ENCODE measurements around the gene SCGB1D4.
A peak's percentile ranks its signal among the peaks of the same experiment; 100 is the strongest.
"Not testable (repeated sequence)": the region's sequence is repeated elsewhere in the genome, so short reads cannot be mapped to it uniquely, and the experiment has no call there.

Gene SCGB1D4

DNA sequence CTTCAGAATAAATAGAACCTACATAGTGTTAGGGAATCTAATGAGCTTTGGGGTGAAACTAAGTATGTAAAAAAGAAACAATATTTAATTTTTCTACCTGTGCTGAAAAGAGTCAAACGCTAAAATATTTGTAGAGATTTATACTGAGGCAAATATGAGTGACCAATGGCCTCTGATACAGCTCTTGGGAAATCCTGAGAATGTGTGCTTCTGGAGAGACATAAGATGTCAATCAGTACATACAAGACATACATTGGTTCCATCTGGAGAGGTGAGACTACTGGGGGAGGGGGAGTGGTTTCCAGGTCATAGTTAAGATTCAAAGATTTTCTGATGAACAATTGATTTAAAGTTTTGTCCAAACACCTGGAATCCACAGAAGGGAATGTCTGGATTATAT is 39.3 kb upstream of the SCGB1D4 start:
- H3K27ac ChIP-seq: no peak overlapping the region
- no peaks in the 10 kb centered on the region for H3K27me3 ChIP-seq (replicated peaks)
- no peak overlapping the region for H3K4me3 ChIP-seq (ENCODE audit: low read depth, low read length)
- H3K36me3 ChIP-seq (replicated peaks): no peaks in the 10 kb centered on the region
- in situ Hi-C loops (cut with HindIII; ENCODE audit: low pct_ligation_motif_present, low sequenced_read_pairs): no loop called here
- TF ChIP-seq, protein P1, sequence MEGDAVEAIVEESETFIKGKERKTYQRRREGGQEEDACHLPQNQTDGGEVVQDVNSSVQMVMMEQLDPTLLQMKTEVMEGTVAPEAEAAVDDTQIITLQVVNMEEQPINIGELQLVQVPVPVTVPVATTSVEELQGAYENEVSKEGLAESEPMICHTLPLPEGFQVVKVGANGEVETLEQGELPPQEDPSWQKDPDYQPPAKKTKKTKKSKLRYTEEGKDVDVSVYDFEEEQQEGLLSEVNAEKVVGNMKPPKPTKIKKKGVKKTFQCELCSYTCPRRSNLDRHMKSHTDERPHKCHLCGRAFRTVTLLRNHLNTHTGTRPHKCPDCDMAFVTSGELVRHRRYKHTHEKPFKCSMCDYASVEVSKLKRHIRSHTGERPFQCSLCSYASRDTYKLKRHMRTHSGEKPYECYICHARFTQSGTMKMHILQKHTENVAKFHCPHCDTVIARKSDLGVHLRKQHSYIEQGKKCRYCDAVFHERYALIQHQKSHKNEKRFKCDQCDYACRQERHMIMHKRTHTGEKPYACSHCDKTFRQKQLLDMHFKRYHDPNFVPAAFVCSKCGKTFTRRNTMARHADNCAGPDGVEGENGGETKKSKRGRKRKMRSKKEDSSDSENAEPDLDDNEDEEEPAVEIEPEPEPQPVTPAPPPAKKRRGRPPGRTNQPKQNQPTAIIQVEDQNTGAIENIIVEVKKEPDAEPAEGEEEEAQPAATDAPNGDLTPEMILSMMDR (IDR thresholded peaks at IDR 0.05; ENCODE audit: low read depth, low read length, missing control alignments): no peak
- DNase-seq: no peak

GRCh38 chr11:62337303-62338181 is 38.7 kb upstream of the SCGB1D4 start, which contains the start of gene ASRGL1:
TSS of gene ASRGL1 (plus strand) at chr11:62337448. CDS start at chr11:62337978, 530 bp downstream.
- peak; percentile 27 for DNase-seq
- H3K27me3 ChIP-seq (replicated peaks): no peaks in the 10 kb centered on the region
- H3K4me3 ChIP-seq (ENCODE audit: low read depth, low read length): peak within 1 kb of the TSS; percentile 59
- TF ChIP-seq, protein P1 (IDR thresholded peaks at IDR 0.05; ENCODE audit: low read depth, low read length, missing control alignments): peak; percentile 2
- in situ Hi-C loops (cut with HindIII; ENCODE audit: low pct_ligation_motif_present, low sequenced_read_pairs): no loop called here
- no peaks in the 10 kb centered on the region for H3K36me3 ChIP-seq (replicated peaks)
- no peak within 1 kb of the TSS for H3K27ac ChIP-seq

- peak overlapping the region; percentile 59 for H3K4me3 ChIP-seq (ENCODE audit: low read depth, low read length)
- H3K27me3 ChIP-seq (replicated peaks); H3K27ac ChIP-seq; in situ Hi-C loops (cut with HindIII; ENCODE audit: low pct_ligation_motif_present, low sequenced_read_pairs); DNase-seq; H3K36me3 ChIP-seq (replicated peaks): not testable (repeated sequence)
These were observed 38.1 kb upstream of the SCGB1D4 start for GRCh38 chr11:62336949-62337302.

- in situ Hi-C loops (cut with HindIII; ENCODE audit: low pct_ligation_motif_present, low sequenced_read_pairs): no loop called here
- Histone ChIP-seq H3K27ac (no peak overlapping the region), H3K36me3 (replicated peaks) (no peaks in the 10 kb centered on the region), H3K4me3 (ENCODE audit: low read depth, low read length) (no peak overlapping the region), H3K27me3 (replicated peaks) (no peaks in the 10 kb centered on the region)
- TF ChIP-seq, protein P1 (IDR thresholded peaks at IDR 0.05; ENCODE audit: low read depth, low read length, missing control alignments): no peak
- no peak for DNase-seq
These were observed 34.9 kb upstream of the SCGB1D4 start for GRCh38 chr11:62333768-62334167.

DNA sequence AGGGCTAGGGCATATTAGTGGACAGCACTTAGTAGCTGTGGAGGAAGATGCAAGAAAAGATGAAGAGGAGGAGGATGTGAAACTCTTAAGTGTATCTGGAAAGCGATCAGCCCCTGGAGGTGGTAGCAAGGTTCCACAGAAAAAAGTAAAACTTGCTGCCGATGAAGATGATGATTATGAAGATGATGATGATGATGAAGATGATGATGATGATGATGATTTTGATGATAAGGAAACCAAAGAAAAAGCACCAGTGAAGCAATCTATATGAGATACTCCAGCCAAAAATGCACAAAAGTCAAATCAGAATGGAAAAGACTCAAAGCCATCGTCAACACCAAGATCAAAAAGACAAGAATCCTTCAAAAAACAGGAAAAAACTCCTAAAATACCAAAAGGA is 32.4 kb upstream of the SCGB1D4 start:
- H3K36me3 ChIP-seq (replicated peaks); H3K27ac ChIP-seq; in situ Hi-C loops (cut with HindIII; ENCODE audit: low pct_ligation_motif_present, low sequenced_read_pairs); H3K27me3 ChIP-seq (replicated peaks); DNase-seq; H3K4me3 ChIP-seq (ENCODE audit: low read depth, low read length): not testable (repeated sequence)

DNA sequence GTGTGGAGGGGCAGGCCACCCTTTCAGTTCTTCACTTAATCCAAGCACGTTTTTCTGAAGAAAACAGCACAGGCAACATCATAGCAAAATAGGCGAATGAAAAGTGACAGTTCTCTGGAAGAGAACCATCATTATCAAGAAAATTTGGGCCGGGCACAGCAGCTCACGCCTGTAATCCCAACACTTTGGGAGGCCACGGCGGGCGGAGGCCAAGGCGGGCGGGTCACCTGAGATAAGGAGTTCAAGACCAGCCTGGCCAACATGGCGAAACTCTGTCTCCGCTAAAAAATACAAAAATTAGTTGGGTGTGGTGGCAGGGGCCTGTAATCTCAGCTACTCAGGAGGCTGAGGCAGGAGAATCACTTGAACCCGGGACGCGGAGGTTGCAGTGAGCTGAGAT is 28.7 kb upstream of the SCGB1D4 start:
- in situ Hi-C loops (cut with HindIII; ENCODE audit: low pct_ligation_motif_present, low sequenced_read_pairs); H3K4me3 ChIP-seq (ENCODE audit: low read depth, low read length); H3K27ac ChIP-seq; H3K27me3 ChIP-seq (replicated peaks); H3K36me3 ChIP-seq (replicated peaks); DNase-seq: not testable (repeated sequence)

GRCh38 chr11:62326719-62327118 is 27.8 kb upstream of the SCGB1D4 start:
- H3K27ac ChIP-seq; H3K4me3 ChIP-seq (ENCODE audit: low read depth, low read length); in situ Hi-C loops (cut with HindIII; ENCODE audit: low pct_ligation_motif_present, low sequenced_read_pairs); DNase-seq; H3K36me3 ChIP-seq (replicated peaks); H3K27me3 ChIP-seq (replicated peaks): not testable (repeated sequence)

DNA sequence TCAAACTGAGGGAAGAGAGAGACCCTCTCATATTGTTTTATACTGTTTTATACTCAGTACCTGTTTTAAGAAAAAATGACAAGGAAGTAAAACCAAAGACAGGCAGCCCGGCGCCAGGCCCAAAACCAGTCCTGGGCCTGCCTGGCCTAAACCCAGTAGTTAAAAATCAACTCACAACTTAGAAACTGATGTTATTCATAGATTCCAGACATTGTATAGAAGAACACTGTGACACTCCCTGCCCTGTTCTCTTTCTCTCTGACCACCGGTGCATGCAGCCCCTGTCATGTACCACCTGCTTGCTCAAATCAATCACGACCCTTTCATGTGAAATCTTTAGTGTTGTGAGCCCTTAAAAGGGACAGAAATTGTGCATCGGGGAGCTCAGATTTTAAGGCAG is 26.9 kb upstream of the SCGB1D4 start:
- H3K27ac ChIP-seq; H3K4me3 ChIP-seq (ENCODE audit: low read depth, low read length); H3K36me3 ChIP-seq (replicated peaks); in situ Hi-C loops (cut with HindIII; ENCODE audit: low pct_ligation_motif_present, low sequenced_read_pairs); DNase-seq; H3K27me3 ChIP-seq (replicated peaks): not testable (repeated sequence)
